Suprapubic skin (tissue), 3 donors: ENCODE measurements around the gene GGT7.

Source experiments
- POLR2A ChIP-seq, 2 donors: fragments of 450-650 bp; IDR thresholded peaks; one replicate each; pipeline ENCODE4 v1.6.1; 2017; ENCODE audit warnings: antibody characterized with exemption in 2 of 2, mild to moderate bottlenecking in 2 of 2, moderate library complexity in 2 of 2
- TF ChIP-seq, protein P1 (sequence below), 2 donors: fragments of 200-600 bp in 1 of 2; fragments of 450-650 bp in 1 of 2; sonication (generic) in 1 of 2; IDR thresholded peaks; one replicate each; pipeline ENCODE4 v1.5.1; 2016 to 2019; ENCODE audit warnings: antibody characterized with exemption in 2 of 2, mild to moderate bottlenecking in 1 of 2, moderate library complexity in 1 of 2

DNA sequence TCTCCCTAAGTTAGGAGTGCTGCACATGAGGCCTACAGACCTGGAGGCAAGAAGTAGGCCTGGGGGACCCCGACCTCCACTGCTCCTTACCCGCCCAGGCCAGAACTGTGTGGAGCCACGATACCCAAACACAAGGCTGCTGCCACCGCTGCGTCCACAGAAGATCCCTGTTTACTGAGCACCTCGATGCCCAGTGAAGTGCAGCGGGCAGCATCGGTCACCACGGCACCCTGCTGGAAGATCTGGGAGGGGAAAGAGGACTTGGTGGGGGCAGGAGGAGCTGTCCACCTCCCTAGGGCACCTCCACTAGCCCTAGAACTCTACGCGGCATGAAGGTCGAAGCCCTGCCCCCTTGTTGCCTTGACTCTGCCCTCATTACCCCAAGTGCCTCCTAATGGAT, 9.9 kb downstream of the GGT7 start:
- TF ChIP-seq, protein P1, sequence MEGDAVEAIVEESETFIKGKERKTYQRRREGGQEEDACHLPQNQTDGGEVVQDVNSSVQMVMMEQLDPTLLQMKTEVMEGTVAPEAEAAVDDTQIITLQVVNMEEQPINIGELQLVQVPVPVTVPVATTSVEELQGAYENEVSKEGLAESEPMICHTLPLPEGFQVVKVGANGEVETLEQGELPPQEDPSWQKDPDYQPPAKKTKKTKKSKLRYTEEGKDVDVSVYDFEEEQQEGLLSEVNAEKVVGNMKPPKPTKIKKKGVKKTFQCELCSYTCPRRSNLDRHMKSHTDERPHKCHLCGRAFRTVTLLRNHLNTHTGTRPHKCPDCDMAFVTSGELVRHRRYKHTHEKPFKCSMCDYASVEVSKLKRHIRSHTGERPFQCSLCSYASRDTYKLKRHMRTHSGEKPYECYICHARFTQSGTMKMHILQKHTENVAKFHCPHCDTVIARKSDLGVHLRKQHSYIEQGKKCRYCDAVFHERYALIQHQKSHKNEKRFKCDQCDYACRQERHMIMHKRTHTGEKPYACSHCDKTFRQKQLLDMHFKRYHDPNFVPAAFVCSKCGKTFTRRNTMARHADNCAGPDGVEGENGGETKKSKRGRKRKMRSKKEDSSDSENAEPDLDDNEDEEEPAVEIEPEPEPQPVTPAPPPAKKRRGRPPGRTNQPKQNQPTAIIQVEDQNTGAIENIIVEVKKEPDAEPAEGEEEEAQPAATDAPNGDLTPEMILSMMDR (IDR thresholded peaks at IDR 0.05), result no peak
- TF ChIP-seq POLR2A (IDR thresholded peaks at IDR 0.05), result no peak
